IMR-90 (cell line): Measurements from ENCODE around the gene CNOT3. TPM values are rescaled to one million over a fixed set of nuclear protein-coding genes. Genes with fewer than 3 reads are reported as not detected.

Experiments
- ATAC-seq: fragments of 200-7000 bp; cut with Tn5 transposase; 2 replicates; pipeline ENCODE4 v1.9.1; 2020; ENCODE audit warnings: low read depth, mild to moderate bottlenecking, moderate library complexity
- BruUV-seq: library from RNA; stranded (reverse); fragments of 400-500 nt; replicated peaks from 2 replicates; lab custom pipeline; 2021; lab: Mats Ljungman, UMichigan
- CTCF ChIA-PET: fragments of 300-600 bp; formaldehyde crosslinking; extraction: SDS; loops from one replicate; lab custom pipeline; 2021; ENCODE audit warnings: antibody characterized with exemption; lab: Yijun Ruan, JAX
- POLR2A ChIA-PET: fragments of 300-600 bp; sonication (Branson Sonifier 250); formaldehyde crosslinking; loops from one replicate; lab custom pipeline; 2022; ENCODE audit warnings: antibody characterized with exemption; ENCODE audit not compliant: unreplicated experiment; lab: Charles Lee
- DNase-seq: peaks from one replicate; pipeline ENCODE4 v3.0.0; 2013
- H2AFZ ChIP-seq: replicated peaks from 2 replicates; pipeline ENCODE3; 2013; ENCODE audit warnings: low read length, mild to moderate bottlenecking; ENCODE audit not compliant: poor library complexity
- H2AK5ac ChIP-seq: 2 replicates; pipeline ENCODE4 v1.6.1; 2013; ENCODE audit warnings: low read depth, low read length, inconsistent platforms
- H2AK9ac ChIP-seq: replicated peaks from 2 replicates; pipeline ENCODE3; 2013; ENCODE audit warnings: mild to moderate bottlenecking, low read depth, low read length, moderate library complexity; ENCODE audit not compliant: poor library complexity
- H2BK120ac ChIP-seq: 2 replicates; pipeline ENCODE4 v1.6.1; 2013; ENCODE audit warnings: low read depth, low read length, inconsistent platforms
- H2BK15ac ChIP-seq: 3 replicates; pipeline ENCODE4 v1.6.1; 2013; ENCODE audit warnings: low read depth, low read length, inconsistent platforms
- H2BK20ac ChIP-seq: 2 replicates; pipeline ENCODE4 v1.6.1; 2013; ENCODE audit warnings: low read depth, mild to moderate bottlenecking, inconsistent platforms, low read length, moderate library complexity
- H2BK5ac ChIP-seq: 2 replicates; pipeline ENCODE4 v1.6.1; 2013; ENCODE audit warnings: mild to moderate bottlenecking, low read depth, low read length, inconsistent platforms; ENCODE audit not compliant: poor library complexity, severe bottlenecking
- H3K14ac ChIP-seq: replicated peaks from 2 replicates; pipeline ENCODE4 v1.6.1; 2013; ENCODE audit warnings: low read depth, low read length, inconsistent platforms
- H3K18ac ChIP-seq: 2 replicates; pipeline ENCODE4 v1.6.1; 2013; ENCODE audit warnings: low read depth, low read length, control low read depth
- H3K23ac ChIP-seq: 2 replicates; pipeline ENCODE4 v1.6.1; 2013; ENCODE audit warnings: low read depth, low read length, inconsistent platforms
- H3K27ac ChIP-seq: 2 replicates; pipeline ENCODE4 v1.5.1; 2013; ENCODE audit warnings: mild to moderate bottlenecking, control low read depth, low read length; ENCODE audit not compliant: insufficient read depth
- H3K27me3 ChIP-seq: 2 replicates; pipeline ENCODE4 v1.6.1; 2013; ENCODE audit warnings: low read length; ENCODE audit not compliant: control insufficient read depth, insufficient read depth
- H3K36me3 ChIP-seq: 2 replicates; pipeline ENCODE4 v1.6.1; 2013; ENCODE audit warnings: low read length, mixed read lengths; ENCODE audit not compliant: control insufficient read depth, insufficient read depth
- H3K4ac ChIP-seq: 2 replicates; pipeline ENCODE4 v1.6.1; 2013; ENCODE audit warnings: low read depth, low read length, inconsistent platforms
- H3K4me1 ChIP-seq: 2 replicates; pipeline ENCODE4 v1.6.1; 2013; ENCODE audit warnings: low read length, mixed read lengths; ENCODE audit not compliant: control insufficient read depth, insufficient read depth
- H3K4me2 ChIP-seq: 2 replicates; pipeline ENCODE4 v1.6.1; 2013; ENCODE audit warnings: low read depth, mild to moderate bottlenecking, control low read depth, low read length, moderate library complexity
- H3K4me3 ChIP-seq: 2 replicates; pipeline ENCODE4 v1.5.1; 2013; ENCODE audit warnings: low read depth, mild to moderate bottlenecking, control low read depth, low read length, moderate library complexity; ENCODE audit not compliant: insufficient read depth
- H3K56ac ChIP-seq: 2 replicates; pipeline ENCODE4 v1.6.1; 2013; ENCODE audit warnings: low read length, inconsistent platforms; ENCODE audit not compliant: insufficient read depth; ENCODE audit errors: extremely low read depth
- H3K79me1 ChIP-seq, 2 experiments: 2 replicates each; pipeline ENCODE4 v1.6.1; 2013; ENCODE audit warnings: low read length in 2 of 2, inconsistent platforms in 1 of 2, low read depth in 1 of 2
- H3K9ac ChIP-seq: 2 replicates; pipeline ENCODE4 v1.6.1; 2013; ENCODE audit warnings: low read depth, low read length, control low read depth
- H3K9me1 ChIP-seq: 2 replicates; pipeline ENCODE4 v1.6.1; 2013; ENCODE audit warnings: low read length, inconsistent platforms; ENCODE audit not compliant: insufficient read depth
- H3K9me3 ChIP-seq: 2 replicates; pipeline ENCODE4 v1.6.1; 2013; ENCODE audit warnings: low read length; ENCODE audit not compliant: control insufficient read depth, insufficient read depth
- H4K20me1 ChIP-seq: 2 replicates; pipeline ENCODE4 v1.6.1; 2013; ENCODE audit warnings: low read length, inconsistent platforms; ENCODE audit not compliant: insufficient read depth
- H4K5ac ChIP-seq: 2 replicates; pipeline ENCODE4 v1.6.1; 2013; ENCODE audit warnings: mild to moderate bottlenecking, low read depth, low read length, control low read depth
- H4K8ac ChIP-seq, 2 experiments: 2 replicates each; pipeline ENCODE4 v1.6.1; 2013; ENCODE audit warnings: low read depth in 2 of 2, low read length in 2 of 2, control low read depth in 1 of 2, inconsistent platforms in 1 of 2
- H4K91ac ChIP-seq: 2 replicates; pipeline ENCODE4 v1.6.1; 2013; ENCODE audit warnings: low read depth, low read length, inconsistent platforms; ENCODE audit not compliant: insufficient read depth
- CEBPB ChIP-seq: IDR thresholded peaks from 2 replicates; pipeline ENCODE4 v1.6.1; 2012; ENCODE audit warnings: low read depth, low read length, improper control_type of control experiment
- ELK1 ChIP-seq: fragments of 150-350 bp; IDR thresholded peaks from 2 replicates; pipeline ENCODE4 v1.6.1; 2016; ENCODE audit warnings: low read depth, mild to moderate bottlenecking, low read length, moderate library complexity, borderline replicate concordance
- MAZ ChIP-seq: IDR thresholded peaks from 2 replicates; pipeline ENCODE4 v1.6.1; 2012; ENCODE audit warnings: low read depth, mild to moderate bottlenecking, low read length, improper control_type of control experiment, moderate library complexity, borderline replicate concordance
- MXI1 ChIP-seq: IDR thresholded peaks from 2 replicates; pipeline ENCODE4 v1.6.1; 2012; ENCODE audit warnings: low read depth, mild to moderate bottlenecking, low read length, moderate library complexity, borderline replicate concordance
- POLR2A ChIP-seq: IDR thresholded peaks from 2 replicates; pipeline ENCODE4 v1.6.1; 2012; ENCODE audit warnings: mild to moderate bottlenecking, low read depth, low read length
- WGBS, 2 experiments: methylation state at CpG; one replicate each; pipeline versions ENCODE4 v1.1.5 to v1.1.7; 2013; ENCODE audit warnings: missing lambda C conversion rate in 2 of 2; ENCODE audit not compliant: insufficient read length in 1 of 2; ENCODE audit errors: extremely low coverage in 2 of 2; 5-methylcytosine and 5-hydroxymethylcytosine counted together
- dilution Hi-C: fragments of 300-500 bp; cut with HindIII; formaldehyde crosslinking; loops from one replicate; pipeline ENCODE4 v1.14.3; 2018; ENCODE audit warnings: low sequenced_read_pairs; ENCODE audit not compliant: unreplicated experiment
- in situ Hi-C: fragments of 300-500 bp; cut with MboI; formaldehyde crosslinking; loops from 3 replicates; pipeline ENCODE4 v1.14.3; 2019; ENCODE audit warnings: low sequenced_read_pairs, inconsistent platforms, mixed read lengths
- intact Hi-C: fragments of 100-400 bp; cut with micrococcal nuclease; formaldehyde crosslinking; loops from 2 replicates; pipeline ENCODE4 v1.10.0; 2022
- polyA plus RNA-seq, 3 experiments: library from polyadenylated mRNA; depleted of rRNA; stranded (reverse); fragments of >200 nt; gene quantifications; 2 replicates each; pipeline ENCODE4 v1.2.3, GENCODE V29; 2012; ENCODE audit warnings: low replicate concordance in 1 of 3
- total RNA-seq: library from RNA; depleted of rRNA; stranded (reverse); fragments of >200 nt; gene quantifications from 2 replicates; pipeline ENCODE4 v1.2.3, GENCODE V29; 2012
- TF ChIP-seq, protein P1 (sequence below): fragments of 150-350 bp; IDR thresholded peaks from 2 replicates; pipeline ENCODE4 v1.6.1; 2017; ENCODE audit warnings: mild to moderate bottlenecking, antibody characterized with exemption, low read length, low read depth

CNOT3 gene
- total and polyA plus RNA-seq, 2 of the 4 experiments (the other 2 are of a cell fraction) = 5.4 to 26.7 TPM

GRCh38 chr19:54114340-54115108 lies 23.0 kb upstream of the CNOT3 start:
- Histone ChIP-seq H3K4me2 (peak overlapping the region; percentile 98), H3K4me3 (peak overlapping the region; percentile 61), H3K4me1 (peaks cover 6% of the 10 kb centered on the region), H2BK120ac (no peak overlapping the region), H3K9ac (peak overlapping the region; percentile 77), H4K8ac (peak overlapping the region; percentile 69 to 96), H2BK5ac (peak overlapping the region; percentile 54), H3K27ac (peak overlapping the region; percentile 68), H3K79me1 (peaks cover 28 to 52% of the 10 kb centered on the region in 2 experiments), H2AK5ac (peak overlapping the region; percentile 95), H2AFZ (peak overlapping the region; percentile 99), H3K56ac (peak overlapping the region; percentile 33; the same call in 1 of the 2 replicates), H3K36me3 (peaks cover 24% of the 10 kb centered on the region), H3K4ac (peak overlapping the region; percentile 69), H3K9me1 (no peaks in the 10 kb centered on the region), H4K5ac (peak overlapping the region; percentile 76), H2AK9ac (peak overlapping the region; percentile 97), H4K20me1 (peaks cover under 1% of the 10 kb centered on the region; the same call in 1 of the 2 replicates), H2BK15ac (no peak overlapping the region; the same call in 2 of the 3 replicates), H3K9me3 (no peaks in the 10 kb centered on the region), H2BK20ac (no peak overlapping the region), H4K91ac (peak overlapping the region; percentile 53; the same call in 1 of the 2 replicates), H3K18ac (no peak overlapping the region), H3K23ac (peak overlapping the region; percentile 59), H3K14ac (peak overlapping the region; percentile 80), H3K27me3 (no peaks in the 10 kb centered on the region)
- BruUV-seq = no TSS peak
- ChIA-PET CTCF (interaction anchor here (0.6 kb wide), 1 partner anchor 367 kb away, joined by 5 read pairs; no protein-coding TSS in a partner anchor), POLR2A (interaction anchor here (1.1 kb wide), 1 partner anchor 23 kb away, joined by 3 read pairs; the partner anchor contains the start of gene CNOT3)
- intact Hi-C loops = loop anchor here (1.0 to 2.0 kb wide), 2 partner anchors 22 to 117 kb away; partner anchors contain the start of gene CNOT3
- dilution Hi-C loops = no loop called here
- DNase-seq = peak; percentile 18
- peak; percentile 1; the same call in 1 of the 2 replicates for ATAC-seq
- 9% methylated on average over 4 of the region's 28 CpGs; no CpG with 5 or more reads in 1 of the 2 experiments for WGBS, 2 experiments
- TF ChIP-seq, protein P1, sequence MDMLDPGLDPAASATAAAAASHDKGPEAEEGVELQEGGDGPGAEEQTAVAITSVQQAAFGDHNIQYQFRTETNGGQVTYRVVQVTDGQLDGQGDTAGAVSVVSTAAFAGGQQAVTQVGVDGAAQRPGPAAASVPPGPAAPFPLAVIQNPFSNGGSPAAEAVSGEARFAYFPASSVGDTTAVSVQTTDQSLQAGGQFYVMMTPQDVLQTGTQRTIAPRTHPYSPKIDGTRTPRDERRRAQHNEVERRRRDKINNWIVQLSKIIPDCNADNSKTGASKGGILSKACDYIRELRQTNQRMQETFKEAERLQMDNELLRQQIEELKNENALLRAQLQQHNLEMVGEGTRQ = 0 out of 2 replicates have a peak, but pooled peaks have one; percentile 15
- TF ChIP-seq CEBPB (no peak), MAZ (no peak), ELK1 (no peak), POLR2A (no peak), MXI1 (no peak)
- in situ Hi-C loops = loop anchor here (25.0 kb wide), 1 partner anchor 348 kb away; the partner anchor contains the start of genes CDC42EP5 and LENG9
